ENCODE results near the gene DIRAS2.

GRCh38 chr9:90569511-90569910 lies 73.1 kb downstream of the DIRAS2 start:
- TF ChIP-seq, protein P1, sequence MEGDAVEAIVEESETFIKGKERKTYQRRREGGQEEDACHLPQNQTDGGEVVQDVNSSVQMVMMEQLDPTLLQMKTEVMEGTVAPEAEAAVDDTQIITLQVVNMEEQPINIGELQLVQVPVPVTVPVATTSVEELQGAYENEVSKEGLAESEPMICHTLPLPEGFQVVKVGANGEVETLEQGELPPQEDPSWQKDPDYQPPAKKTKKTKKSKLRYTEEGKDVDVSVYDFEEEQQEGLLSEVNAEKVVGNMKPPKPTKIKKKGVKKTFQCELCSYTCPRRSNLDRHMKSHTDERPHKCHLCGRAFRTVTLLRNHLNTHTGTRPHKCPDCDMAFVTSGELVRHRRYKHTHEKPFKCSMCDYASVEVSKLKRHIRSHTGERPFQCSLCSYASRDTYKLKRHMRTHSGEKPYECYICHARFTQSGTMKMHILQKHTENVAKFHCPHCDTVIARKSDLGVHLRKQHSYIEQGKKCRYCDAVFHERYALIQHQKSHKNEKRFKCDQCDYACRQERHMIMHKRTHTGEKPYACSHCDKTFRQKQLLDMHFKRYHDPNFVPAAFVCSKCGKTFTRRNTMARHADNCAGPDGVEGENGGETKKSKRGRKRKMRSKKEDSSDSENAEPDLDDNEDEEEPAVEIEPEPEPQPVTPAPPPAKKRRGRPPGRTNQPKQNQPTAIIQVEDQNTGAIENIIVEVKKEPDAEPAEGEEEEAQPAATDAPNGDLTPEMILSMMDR (IDR thresholded peaks at IDR 0.05): no peak
- TF ChIP-seq POLR2A (IDR thresholded peaks at IDR 0.05): no peak

All from Peyer's patch (tissue), 4 donors.